Esophagus squamous epithelium (tissue), 5 donors: ENCODE data around the gene SLC25A13. TPM values are rescaled to one million over a fixed set of nuclear protein-coding genes. Genes with fewer than 3 reads are reported as not detected.

Source experiments
- DNase-seq: peaks from one replicate; lab custom pipeline; 2025; lab: John Stamatoyannopoulos, UW
- H3K27ac ChIP-seq, 4 donors: fragments of 200-600 bp; sonication (generic); one replicate each; pipeline ENCODE4 v1.5.1; 2016 to 2019; ENCODE audit warnings: mild to moderate bottlenecking in 1 of 4
- H3K27me3 ChIP-seq, 4 donors: fragments of 200-600 bp; sonication (generic); 1 replicate in 3 of 4; 2 replicates in 1 of 4; pipeline versions ENCODE4 v1.5.1 to v1.6.0; 2017 to 2021; ENCODE audit warnings: antibody characterized with exemption in 1 of 4
- H3K36me3 ChIP-seq, 3 donors: fragments of 200-600 bp; sonication (generic); one replicate each; pipeline ENCODE4 v1.5.1; 2016 to 2019
- H3K4me1 ChIP-seq, 3 donors: fragments of 200-600 bp; sonication (generic); one replicate each; pipeline ENCODE4 v1.5.1; 2017 to 2019
- H3K4me3 ChIP-seq, 4 donors: fragments of 200-600 bp; sonication (generic); 1 replicate in 3 of 4; 2 replicates in 1 of 4; pipeline ENCODE4 v1.5.1; 2016 to 2019; ENCODE audit warnings: mild to moderate bottlenecking in 2 of 4, moderate library complexity in 1 of 4
- H3K9me3 ChIP-seq, 3 donors: fragments of 200-600 bp; sonication (generic); one replicate each; pipeline ENCODE4 v1.5.1; 2016 to 2019
- POLR2A ChIP-seq, 4 donors: fragments of 450-650 bp; IDR thresholded peaks; one replicate each; pipeline ENCODE4 v1.6.1; 2017; ENCODE audit warnings: antibody characterized with exemption in 4 of 4, mild to moderate bottlenecking in 4 of 4, moderate library complexity in 3 of 4
- WGBS, 2 donors: methylation state at CpG; one replicate each; pipeline ENCODE4 v1.1.5; 2018; 5-methylcytosine and 5-hydroxymethylcytosine counted together
- intact Hi-C: fragments of 100-400 bp; cut with DNase I; formaldehyde crosslinking; loops from one replicate; pipeline ENCODE4 v1.15.0; 2022
- total RNA-seq, 4 donors: library from RNA; depleted of rRNA; stranded (reverse); fragments of >200 nt; gene quantifications; one replicate each; pipeline ENCODE4 v1.1.0, GENCODE V29; 2016
- TF ChIP-seq, protein P1 (sequence below), 6 experiments: fragments of 450-650 bp in 4 of 6; fragments of 200-600 bp in 2 of 6; sonication (generic) in 2 of 6; IDR thresholded peaks; one replicate each; pipeline ENCODE4 v1.5.1; 2016 to 2019; ENCODE audit warnings: antibody characterized with exemption in 6 of 6, mild to moderate bottlenecking in 4 of 6, moderate library complexity in 4 of 6
- donor health status: DM: yes; HTN: yes; CAD: no.

Gene SLC25A13
- total RNA-seq, 4 donors from 2014 or later = 12.7 to 37.3 (median 23.0) TPM

DNA sequence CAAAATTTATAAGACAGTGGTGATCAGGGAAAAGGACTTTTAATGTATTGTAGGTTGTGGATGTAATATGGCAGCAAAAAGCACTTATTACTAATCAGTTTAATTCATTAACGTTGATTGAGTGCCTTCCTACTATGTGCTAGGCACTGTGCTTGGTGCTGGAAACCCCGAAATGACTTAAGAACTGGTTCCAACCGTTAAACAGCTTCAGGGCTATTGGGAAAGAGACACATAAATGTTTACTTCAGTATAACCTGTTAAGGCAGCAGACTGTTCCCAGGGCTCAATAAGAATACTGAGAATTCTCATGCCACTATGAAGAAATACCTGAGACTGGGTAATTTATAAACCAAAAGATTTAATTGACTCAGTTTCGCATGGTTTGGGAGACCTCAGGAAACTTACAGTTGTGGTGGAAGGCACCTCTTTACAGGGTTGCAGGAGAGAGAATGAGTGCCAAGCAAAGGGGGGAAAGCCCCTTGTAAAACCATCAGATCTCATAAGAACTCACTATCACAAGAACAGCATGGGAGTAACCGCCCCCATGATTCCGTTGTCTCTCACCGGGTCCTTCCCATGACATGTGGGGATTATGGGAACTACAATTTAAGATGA lies 1.1 kb upstream of the SLC25A13 start:
- DNase-seq = no peak
- no peak overlapping the region for H3K27ac ChIP-seq
- TF ChIP-seq, protein P1, sequence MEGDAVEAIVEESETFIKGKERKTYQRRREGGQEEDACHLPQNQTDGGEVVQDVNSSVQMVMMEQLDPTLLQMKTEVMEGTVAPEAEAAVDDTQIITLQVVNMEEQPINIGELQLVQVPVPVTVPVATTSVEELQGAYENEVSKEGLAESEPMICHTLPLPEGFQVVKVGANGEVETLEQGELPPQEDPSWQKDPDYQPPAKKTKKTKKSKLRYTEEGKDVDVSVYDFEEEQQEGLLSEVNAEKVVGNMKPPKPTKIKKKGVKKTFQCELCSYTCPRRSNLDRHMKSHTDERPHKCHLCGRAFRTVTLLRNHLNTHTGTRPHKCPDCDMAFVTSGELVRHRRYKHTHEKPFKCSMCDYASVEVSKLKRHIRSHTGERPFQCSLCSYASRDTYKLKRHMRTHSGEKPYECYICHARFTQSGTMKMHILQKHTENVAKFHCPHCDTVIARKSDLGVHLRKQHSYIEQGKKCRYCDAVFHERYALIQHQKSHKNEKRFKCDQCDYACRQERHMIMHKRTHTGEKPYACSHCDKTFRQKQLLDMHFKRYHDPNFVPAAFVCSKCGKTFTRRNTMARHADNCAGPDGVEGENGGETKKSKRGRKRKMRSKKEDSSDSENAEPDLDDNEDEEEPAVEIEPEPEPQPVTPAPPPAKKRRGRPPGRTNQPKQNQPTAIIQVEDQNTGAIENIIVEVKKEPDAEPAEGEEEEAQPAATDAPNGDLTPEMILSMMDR (IDR thresholded peaks at IDR 0.05) = no peak
- TF ChIP-seq POLR2A (IDR thresholded peaks at IDR 0.05) = no peak
- H3K36me3 ChIP-seq = no peaks in the 10 kb centered on the region
- H3K4me3 ChIP-seq = peak overlapping the region in 1 of 4 donors; percentile 90
- no peaks in the 10 kb centered on the region for H3K9me3 ChIP-seq
- peaks cover 19 to 44% (median 20%) of the 10 kb centered on the region in 3 donors for H3K4me1 ChIP-seq
- WGBS, 2 donors = 78 to 86% methylated on average over 7 of the region's 7 CpGs
- no peaks in the 10 kb centered on the region for H3K27me3 ChIP-seq
- intact Hi-C loops = no loop called here

DNA sequence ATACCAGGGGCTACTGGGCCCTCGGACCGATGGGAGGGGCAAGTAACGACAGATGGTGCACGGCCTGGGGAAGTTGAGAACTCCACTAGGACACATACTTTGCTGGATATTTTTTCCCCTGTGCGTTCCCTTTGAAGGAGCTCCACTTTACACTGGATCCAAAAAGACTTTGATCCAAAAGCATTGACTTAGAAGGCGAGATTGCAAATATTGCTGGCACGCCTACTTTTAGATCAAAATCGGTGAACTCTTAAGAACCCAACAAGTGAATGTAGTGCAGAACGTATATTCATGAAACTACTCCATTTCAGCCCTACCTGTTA lies 436 bp upstream of the SLC25A13 start:
- peaks cover 16 to 38% (median 20%) of the 10 kb centered on the region in 3 donors for H3K4me1 ChIP-seq
- DNase-seq = no peak
- H3K9me3 ChIP-seq = no peaks in the 10 kb centered on the region
- 35 to 43% methylated on average over 7 of the region's 9 CpGs for WGBS, 2 donors
- TF ChIP-seq, protein P1 (IDR thresholded peaks at IDR 0.05) = no peak
- no peak for TF ChIP-seq POLR2A (IDR thresholded peaks at IDR 0.05)
- no peaks in the 10 kb centered on the region for H3K36me3 ChIP-seq
- H3K4me3 ChIP-seq = peak overlapping the region; percentile 73 to 93 (median 91)
- H3K27me3 ChIP-seq = no peaks in the 10 kb centered on the region
- intact Hi-C loops = no loop called here
- peak overlapping the region; percentile 96 to 98 (median 98) for H3K27ac ChIP-seq

DNA sequence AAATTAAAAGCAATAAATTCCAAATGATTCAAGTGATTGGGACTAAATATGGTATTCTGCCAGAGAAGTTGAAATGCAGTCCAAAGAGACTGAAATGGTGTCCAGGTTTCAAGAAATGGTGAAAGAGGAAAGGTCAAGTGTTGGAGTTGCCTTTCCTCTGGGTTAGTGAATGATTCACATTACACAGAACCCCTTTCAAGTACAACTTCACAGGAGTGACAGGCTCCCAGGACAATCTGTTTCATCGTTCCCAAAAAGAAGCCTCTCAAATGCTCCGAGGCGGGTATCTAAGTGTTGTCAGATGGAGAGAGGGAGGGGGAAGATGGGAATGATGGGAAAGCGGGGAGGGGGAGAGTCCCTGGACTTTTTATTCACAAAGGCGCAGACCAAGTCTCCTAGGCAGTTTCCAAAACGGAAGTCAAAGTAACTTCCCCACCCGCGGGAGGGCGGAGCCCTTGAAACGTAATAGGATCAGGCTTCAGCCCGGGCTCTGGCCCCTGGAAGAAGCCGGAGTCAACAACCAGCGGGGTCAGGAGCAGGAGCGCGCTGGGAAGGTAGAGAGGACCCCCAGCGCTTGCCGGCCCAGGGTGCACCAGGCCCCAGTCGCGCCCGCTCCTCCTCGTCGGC lies 754 bp downstream of the SLC25A13 start:
- intact Hi-C loops = no loop called here
- peak; percentile 33 for DNase-seq
- peak in 1 of 4 donors; percentile 38 for TF ChIP-seq POLR2A (IDR thresholded peaks at IDR 0.05)
- TF ChIP-seq, protein P1 (IDR thresholded peaks at IDR 0.05) = no peak
- no peaks in the 10 kb centered on the region for H3K9me3 ChIP-seq
- 0 to 1% methylated on average over 7 to 12 of the region's 22 CpGs for WGBS, 2 donors
- peaks cover 16 to 35% (median 20%) of the 10 kb centered on the region in 3 donors for H3K4me1 ChIP-seq
- H3K27me3 ChIP-seq = no peaks in the 10 kb centered on the region
- peak overlapping the region; percentile 96 to 98 (median 98) for H3K27ac ChIP-seq
- H3K4me3 ChIP-seq = peak overlapping the region; percentile 73 to 93 (median 91)
- H3K36me3 ChIP-seq = no peaks in the 10 kb centered on the region

DNA sequence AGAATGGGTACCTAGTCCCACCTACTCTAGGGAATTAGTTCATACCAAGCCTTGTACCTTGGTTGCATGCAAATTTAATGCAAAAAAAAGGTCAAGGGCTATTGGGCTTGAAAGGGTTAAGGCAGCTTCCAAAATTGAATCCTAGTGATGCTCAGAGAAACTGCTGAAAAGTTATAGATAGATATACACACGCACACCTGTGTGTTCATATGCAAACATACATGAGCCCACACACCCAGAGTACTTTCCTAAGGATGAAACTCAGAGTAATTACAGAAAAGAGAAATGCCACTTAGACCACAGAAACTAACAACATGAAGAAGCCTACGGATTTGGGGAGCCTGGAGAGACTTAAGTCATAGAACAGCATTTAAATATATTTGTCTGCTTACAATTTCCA lies 1.5 kb downstream of the SLC25A13 start:
- no peaks in the 10 kb centered on the region for H3K9me3 ChIP-seq
- no peaks in the 10 kb centered on the region for H3K36me3 ChIP-seq
- intact Hi-C loops = no loop called here
- peak overlapping the region in 3 of 4 donors; percentile 90 to 93 (median 92) for H3K4me3 ChIP-seq
- H3K27ac ChIP-seq = peak overlapping the region; percentile 96 to 98 (median 98)
- peaks cover 16 to 37% (median 20%) of the 10 kb centered on the region in 3 donors for H3K4me1 ChIP-seq
- no peaks in the 10 kb centered on the region for H3K27me3 ChIP-seq
- no peak for DNase-seq
- WGBS, 2 donors = 27 to 29% methylated on average over 2 of the region's 2 CpGs
- TF ChIP-seq POLR2A (IDR thresholded peaks at IDR 0.05) = no peak
- TF ChIP-seq, protein P1 (IDR thresholded peaks at IDR 0.05) = no peak

DNA sequence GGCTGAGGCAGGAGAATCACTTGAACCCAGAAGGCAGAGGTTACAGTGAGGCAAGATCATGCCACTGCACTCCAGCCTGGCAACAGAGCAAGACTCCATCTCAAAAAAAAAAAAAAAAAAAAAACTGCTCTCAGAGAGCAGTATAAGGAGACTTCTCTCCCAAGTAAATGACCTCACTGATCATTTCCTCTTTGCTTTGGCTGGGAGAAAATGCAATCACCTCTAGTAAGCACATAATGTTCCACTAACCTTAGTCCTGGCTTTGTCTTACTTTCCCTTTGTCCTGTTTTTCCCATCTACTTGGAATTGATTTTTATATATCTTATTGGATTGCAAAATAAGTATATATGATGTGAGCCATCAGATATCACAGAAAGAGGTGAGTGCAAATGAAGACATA lies 2.5 kb downstream of the SLC25A13 start:
- H3K4me1 ChIP-seq = peaks cover 16 to 47% (median 20%) of the 10 kb centered on the region in 3 donors
- intact Hi-C loops = no loop called here

More for the DNA sequence above, 2.5 kb downstream of the SLC25A13 start:
- TF ChIP-seq POLR2A (IDR thresholded peaks at IDR 0.05) = no peak
- TF ChIP-seq, protein P1 (IDR thresholded peaks at IDR 0.05) = no peak
- H3K4me3 ChIP-seq = no peak overlapping the region
- no peaks in the 10 kb centered on the region for H3K9me3 ChIP-seq
- H3K36me3 ChIP-seq = no peaks in the 10 kb centered on the region
- H3K27me3 ChIP-seq = no peaks in the 10 kb centered on the region
- no peak for DNase-seq
- H3K27ac ChIP-seq = peak overlapping the region in 1 of 4 donors; percentile 23
